K562 (cell line): Measurements from ENCODE around the gene TBC1D17. TPM values are rescaled to one million over a fixed set of nuclear protein-coding genes. Genes with fewer than 3 reads are reported as not detected.

Experiments
- ATF7 ChIP-seq: fragments of 450-650 bp; IDR thresholded peaks from 2 replicates; pipeline ENCODE4 v1.7.1; 2014; ENCODE audit warnings: mild to moderate bottlenecking, moderate library complexity
- EGR1 ChIP-seq: fragments of 450-650 bp; conservative IDR thresholded peaks from 2 replicates; pipeline ENCODE4 v1.6.1; 2017; ENCODE audit warnings: mild to moderate bottlenecking
- EWSR1 ChIP-seq: fragments of 450-650 bp; IDR thresholded peaks from 2 replicates; pipeline ENCODE4 v1.6.1; 2018; ENCODE audit warnings: borderline replicate concordance, mild to moderate bottlenecking, low read depth, moderate library complexity; ENCODE audit not compliant: partially characterized antibody
- FOXK2 ChIP-seq, 2 experiments: fragments of 450-650 bp; IDR thresholded peaks in 1 of 2; conservative IDR thresholded peaks in 1 of 2; 2 replicates each; pipeline ENCODE4 v1.6.1; 2016; ENCODE audit warnings: low read depth in 2 of 2, mild to moderate bottlenecking in 1 of 2
- FOXP1 ChIP-seq: sonication (generic); formaldehyde crosslinking; IDR thresholded peaks from 2 replicates; pipeline ENCODE4 v1.8.0; 2022; ENCODE audit warnings: mild to moderate bottlenecking, missing genetic modification reagents
- HIVEP1 ChIP-seq: fragments of 250-450 bp; sonication (Bioruptor Pico); IDR thresholded peaks from 2 replicates; pipeline ENCODE4 v1.4.0; 2020; ENCODE audit warnings: mild to moderate bottlenecking
- KAT2B ChIP-seq: IDR thresholded peaks from one replicate; pipeline ENCODE4 v1.6.1; 2012; ENCODE audit warnings: low read depth, mild to moderate bottlenecking, control low read depth, inconsistent platforms, low read length, moderate library complexity
- RBFOX2 ChIP-seq: fragments of 200-400 bp; formaldehyde crosslinking; IDR thresholded peaks from 2 replicates; pipeline ENCODE4 v1.6.1; 2017; ENCODE audit warnings: low read depth, mild to moderate bottlenecking, low read length, moderate library complexity
- RFX7 ChIP-seq: fragments of 250-450 bp; sonication (Bioruptor Pico); IDR thresholded peaks from 2 replicates; pipeline ENCODE4 v1.5.1; 2021; ENCODE audit warnings: mild to moderate bottlenecking
- SMARCE1 ChIP-seq: fragments of 450-650 bp; IDR thresholded peaks from 2 replicates; pipeline ENCODE4 v1.7.1; 2016; ENCODE audit warnings: mild to moderate bottlenecking
- YY1 ChIP-seq, 3 experiments: IDR thresholded peaks; 2 replicates each; pipeline ENCODE4 v1.6.1; 2011; ENCODE audit warnings: low read length in 2 of 3, mild to moderate bottlenecking in 2 of 3, moderate library complexity in 2 of 3, borderline replicate concordance in 1 of 3, control low read depth in 1 of 3, low read depth in 1 of 3; ENCODE audit not compliant: insufficient read depth in 3 of 3, insufficient replicate concordance in 2 of 3, control insufficient read depth in 1 of 3, insufficient read length in 1 of 3; ENCODE audit errors: extremely low read depth in 1 of 3
- ZNF274 ChIP-seq: IDR thresholded peaks from 2 replicates; pipeline ENCODE4 v1.6.1; 2011; ENCODE audit warnings: low read depth, mild to moderate bottlenecking, low read length, moderate library complexity, borderline replicate concordance
- ZNF41 ChIP-seq: fragments of 250-450 bp; sonication (Bioruptor Pico); conservative IDR thresholded peaks from 2 replicates; pipeline ENCODE4 v1.4.0; 2020; ENCODE audit warnings: mild to moderate bottlenecking
- ZNF551 ChIP-seq: fragments of 250-450 bp; sonication (Bioruptor Pico); IDR thresholded peaks from 2 replicates; pipeline ENCODE4 v1.5.0; 2021; ENCODE audit warnings: mild to moderate bottlenecking, moderate library complexity
- polyA plus RNA-seq, 8 experiments: library from polyadenylated mRNA; depleted of rRNA in 4 of 8; stranded (reverse) in 5 of 8; unstranded in 3 of 8; fragments of >200 nt; fragmentation: Nextera tagmentation in 2 of 8; fragmentation: Illumina TruSeq in 1 of 8; extraction: Ambion mirVana in 2 of 8; extraction: Trizol in 1 of 8; gene quantifications; 2 replicates each; pipeline versions ENCODE4 v1.2.1 to v1.2.3, GENCODE V29; 2011 to 2014; ENCODE audit warnings: inconsistent platforms in 1 of 8, missing spikeins in 1 of 8
- total RNA-seq, 7 experiments: library from RNA; depleted of rRNA in 6 of 7; stranded (reverse); fragments of >200 nt in 6 of 7; fragmentation: Illumina TruSeq in 2 of 7; extraction: Trizol in 2 of 7; gene quantifications; 2 replicates each; pipeline versions ENCODE4 v1.2.1 to v1.2.3, GENCODE V29; 2011 to 2021; ENCODE audit warnings: low replicate concordance in 1 of 7
- TF ChIP-seq, protein P1 (sequence below), 2 experiments: IDR thresholded peaks; 2 replicates each; pipeline ENCODE4 v1.6.1; 2012; ENCODE audit warnings: improper control_type of control experiment in 2 of 2, low read depth in 2 of 2, low read length in 2 of 2, borderline replicate concordance in 1 of 2
- TF ChIP-seq, protein P2 (sequence below), 2 experiments: fragments of 450-650 bp in 1 of 2; IDR thresholded peaks; 2 replicates each; pipeline ENCODE4 v1.6.1; 2011 to 2017; ENCODE audit warnings: low read depth in 2 of 2, antibody characterized with exemption in 1 of 2, borderline replicate concordance in 1 of 2, low read length in 1 of 2, mild to moderate bottlenecking in 1 of 2, mixed read lengths in 1 of 2; ENCODE audit not compliant: control insufficient read depth in 1 of 2
- TF ChIP-seq, protein P3 (sequence below): fragments of 250-450 bp; sonication (Bioruptor Pico); IDR thresholded peaks from 2 replicates; pipeline ENCODE4 v1.8.0; 2022; ENCODE audit warnings: inconsistent platforms
- TF ChIP-seq, protein P4 (sequence below): sonication (generic); formaldehyde crosslinking; IDR thresholded peaks from 2 replicates; pipeline ENCODE4 v1.8.1; 2023; ENCODE audit warnings: mild to moderate bottlenecking, missing genetic modification reagents

TBC1D17 gene
- total and polyA plus RNA-seq, 9 of the 15 experiments (the other 6 are each of a cell fraction or from before 2014, with no cell fraction given): 0.42 to 16.0 (median 3.8) TPM

DNA sequence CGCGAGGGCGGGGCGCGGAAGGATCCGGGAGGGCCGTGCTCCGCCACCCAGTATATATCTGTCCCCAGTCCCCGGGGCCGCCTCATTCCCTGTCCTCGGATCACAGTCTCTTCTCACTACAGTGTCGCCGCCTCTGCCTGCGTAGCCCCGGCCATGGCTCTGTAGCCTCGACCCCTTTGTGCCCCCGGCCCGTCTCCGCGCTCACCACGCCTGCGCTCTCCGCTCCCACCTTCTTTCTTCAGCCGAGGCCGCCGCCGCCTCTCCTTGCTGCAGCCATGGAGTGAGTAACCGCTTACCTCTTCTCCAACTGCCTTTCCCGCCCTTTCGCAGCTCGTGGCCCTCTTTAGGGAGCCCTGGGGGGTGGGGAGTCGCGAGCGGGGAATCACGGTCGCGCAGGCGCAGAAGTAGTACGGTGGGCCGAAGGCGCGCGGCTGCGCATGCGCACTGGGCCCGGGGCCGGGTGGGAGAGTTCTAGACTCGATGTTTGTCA is 51.7 kb downstream of the TBC1D17 start, which contains the start of the genes ATF5 and NUP62 (continued):
- TF ChIP-seq, protein P1, sequence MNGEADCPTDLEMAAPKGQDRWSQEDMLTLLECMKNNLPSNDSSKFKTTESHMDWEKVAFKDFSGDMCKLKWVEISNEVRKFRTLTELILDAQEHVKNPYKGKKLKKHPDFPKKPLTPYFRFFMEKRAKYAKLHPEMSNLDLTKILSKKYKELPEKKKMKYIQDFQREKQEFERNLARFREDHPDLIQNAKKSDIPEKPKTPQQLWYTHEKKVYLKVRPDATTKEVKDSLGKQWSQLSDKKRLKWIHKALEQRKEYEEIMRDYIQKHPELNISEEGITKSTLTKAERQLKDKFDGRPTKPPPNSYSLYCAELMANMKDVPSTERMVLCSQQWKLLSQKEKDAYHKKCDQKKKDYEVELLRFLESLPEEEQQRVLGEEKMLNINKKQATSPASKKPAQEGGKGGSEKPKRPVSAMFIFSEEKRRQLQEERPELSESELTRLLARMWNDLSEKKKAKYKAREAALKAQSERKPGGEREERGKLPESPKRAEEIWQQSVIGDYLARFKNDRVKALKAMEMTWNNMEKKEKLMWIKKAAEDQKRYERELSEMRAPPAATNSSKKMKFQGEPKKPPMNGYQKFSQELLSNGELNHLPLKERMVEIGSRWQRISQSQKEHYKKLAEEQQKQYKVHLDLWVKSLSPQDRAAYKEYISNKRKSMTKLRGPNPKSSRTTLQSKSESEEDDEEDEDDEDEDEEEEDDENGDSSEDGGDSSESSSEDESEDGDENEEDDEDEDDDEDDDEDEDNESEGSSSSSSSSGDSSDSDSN (IDR thresholded peaks at IDR 0.05; ENCODE audit: borderline replicate concordance in 1 of 2, low read depth in 2 of 2, low read length in 2 of 2): no peak
- TF ChIP-seq HIVEP1 (peak; percentile 35; the same call in 1 of the 2 replicates), EGR1 (no peak), FOXP1 (CRISPR knock-in tag) (no peak), SMARCE1 (no peak), ZNF41 (CRISPR knock-in tag) (no peak), ATF7 (peak; percentile 58; the same call in 1 of the 2 replicates), EWSR1 (no peak), ZNF274 (no peak), RBFOX2 (peak; percentile 100), ZNF551 (no peak), YY1 (IDR thresholded peaks at IDR 0.05; ENCODE audit: borderline replicate concordance in 1 of 3, control insufficient read depth in 1 of 3, extremely low read depth in 1 of 3, insufficient read depth in 3 of 3, insufficient read length in 1 of 3, insufficient replicate concordance in 2 of 3, low read depth in 1 of 3, low read length in 2 of 3) (peak in 2 of 3 experiments; percentile 33 to 57), RFX7 (CRISPR knock-in tag) (no peak), FOXK2 (conservative IDR thresholded peaks at IDR 0.05 in 1 of 2, IDR thresholded peaks at IDR 0.05 in 1 of 2; ENCODE audit: low read depth in 2 of 2) (no peak), KAT2B (no peak)
- TF ChIP-seq, protein P2, sequence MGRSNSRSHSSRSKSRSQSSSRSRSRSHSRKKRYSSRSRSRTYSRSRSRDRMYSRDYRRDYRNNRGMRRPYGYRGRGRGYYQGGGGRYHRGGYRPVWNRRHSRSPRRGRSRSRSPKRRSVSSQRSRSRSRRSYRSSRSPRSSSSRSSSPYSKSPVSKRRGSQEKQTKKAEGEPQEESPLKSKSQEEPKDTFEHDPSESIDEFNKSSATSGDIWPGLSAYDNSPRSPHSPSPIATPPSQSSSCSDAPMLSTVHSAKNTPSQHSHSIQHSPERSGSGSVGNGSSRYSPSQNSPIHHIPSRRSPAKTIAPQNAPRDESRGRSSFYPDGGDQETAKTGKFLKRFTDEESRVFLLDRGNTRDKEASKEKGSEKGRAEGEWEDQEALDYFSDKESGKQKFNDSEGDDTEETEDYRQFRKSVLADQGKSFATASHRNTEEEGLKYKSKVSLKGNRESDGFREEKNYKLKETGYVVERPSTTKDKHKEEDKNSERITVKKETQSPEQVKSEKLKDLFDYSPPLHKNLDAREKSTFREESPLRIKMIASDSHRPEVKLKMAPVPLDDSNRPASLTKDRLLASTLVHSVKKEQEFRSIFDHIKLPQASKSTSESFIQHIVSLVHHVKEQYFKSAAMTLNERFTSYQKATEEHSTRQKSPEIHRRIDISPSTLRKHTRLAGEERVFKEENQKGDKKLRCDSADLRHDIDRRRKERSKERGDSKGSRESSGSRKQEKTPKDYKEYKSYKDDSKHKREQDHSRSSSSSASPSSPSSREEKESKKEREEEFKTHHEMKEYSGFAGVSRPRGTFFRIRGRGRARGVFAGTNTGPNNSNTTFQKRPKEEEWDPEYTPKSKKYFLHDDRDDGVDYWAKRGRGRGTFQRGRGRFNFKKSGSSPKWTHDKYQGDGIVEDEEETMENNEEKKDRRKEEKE (IDR thresholded peaks at IDR 0.05; ENCODE audit: borderline replicate concordance in 1 of 2, control insufficient read depth in 1 of 2, low read depth in 2 of 2, low read length in 1 of 2): 0 out of 4 replicates have a peak, but pooled peaks of 1 of the 2 experiments have one; percentile 56
- TF ChIP-seq, protein P3, sequence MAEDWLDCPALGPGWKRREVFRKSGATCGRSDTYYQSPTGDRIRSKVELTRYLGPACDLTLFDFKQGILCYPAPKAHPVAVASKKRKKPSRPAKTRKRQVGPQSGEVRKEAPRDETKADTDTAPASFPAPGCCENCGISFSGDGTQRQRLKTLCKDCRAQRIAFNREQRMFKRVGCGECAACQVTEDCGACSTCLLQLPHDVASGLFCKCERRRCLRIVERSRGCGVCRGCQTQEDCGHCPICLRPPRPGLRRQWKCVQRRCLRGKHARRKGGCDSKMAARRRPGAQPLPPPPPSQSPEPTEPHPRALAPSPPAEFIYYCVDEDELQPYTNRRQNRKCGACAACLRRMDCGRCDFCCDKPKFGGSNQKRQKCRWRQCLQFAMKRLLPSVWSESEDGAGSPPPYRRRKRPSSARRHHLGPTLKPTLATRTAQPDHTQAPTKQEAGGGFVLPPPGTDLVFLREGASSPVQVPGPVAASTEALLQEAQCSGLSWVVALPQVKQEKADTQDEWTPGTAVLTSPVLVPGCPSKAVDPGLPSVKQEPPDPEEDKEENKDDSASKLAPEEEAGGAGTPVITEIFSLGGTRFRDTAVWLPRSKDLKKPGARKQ: no peak
- TF ChIP-seq, protein P4, sequence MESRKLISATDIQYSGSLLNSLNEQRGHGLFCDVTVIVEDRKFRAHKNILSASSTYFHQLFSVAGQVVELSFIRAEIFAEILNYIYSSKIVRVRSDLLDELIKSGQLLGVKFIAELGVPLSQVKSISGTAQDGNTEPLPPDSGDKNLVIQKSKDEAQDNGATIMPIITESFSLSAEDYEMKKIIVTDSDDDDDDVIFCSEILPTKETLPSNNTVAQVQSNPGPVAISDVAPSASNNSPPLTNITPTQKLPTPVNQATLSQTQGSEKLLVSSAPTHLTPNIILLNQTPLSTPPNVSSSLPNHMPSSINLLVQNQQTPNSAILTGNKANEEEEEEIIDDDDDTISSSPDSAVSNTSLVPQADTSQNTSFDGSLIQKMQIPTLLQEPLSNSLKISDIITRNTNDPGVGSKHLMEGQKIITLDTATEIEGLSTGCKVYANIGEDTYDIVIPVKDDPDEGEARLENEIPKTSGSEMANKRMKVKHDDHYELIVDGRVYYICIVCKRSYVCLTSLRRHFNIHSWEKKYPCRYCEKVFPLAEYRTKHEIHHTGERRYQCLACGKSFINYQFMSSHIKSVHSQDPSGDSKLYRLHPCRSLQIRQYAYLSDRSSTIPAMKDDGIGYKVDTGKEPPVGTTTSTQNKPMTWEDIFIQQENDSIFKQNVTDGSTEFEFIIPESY (CRISPR knock-in tag): peak; percentile 67
